Keratinocyte (primary cell): ENCODE data around the gene SPC24.
"Not testable (repeated sequence)": the region's sequence is repeated elsewhere in the genome, so short reads cannot be mapped to it uniquely, and the experiment has no call there.

ENCODE experiments used
- EZH2 ChIP-seq: IDR thresholded peaks from one replicate; pipeline ENCODE4 v1.6.1; 2012; ENCODE audit warnings: inconsistent platforms, mild to moderate bottlenecking, low read length, moderate library complexity
- TF ChIP-seq, protein P1 (sequence below), 3 experiments: IDR thresholded peaks in 1 of 3; conservative IDR thresholded peaks in 1 of 3; optimal IDR thresholded peaks in 1 of 3; 2 replicates in 2 of 3; 3 replicates in 1 of 3; pipeline versions ENCODE3 to v1.5.1; 2011; ENCODE audit warnings: low read length in 3 of 3, mild to moderate bottlenecking in 3 of 3, moderate library complexity in 2 of 3, control low read depth in 1 of 3, inconsistent platforms in 1 of 3; ENCODE audit not compliant: insufficient read depth in 2 of 3; ENCODE audit errors: extremely low read depth in 1 of 3

DNA sequence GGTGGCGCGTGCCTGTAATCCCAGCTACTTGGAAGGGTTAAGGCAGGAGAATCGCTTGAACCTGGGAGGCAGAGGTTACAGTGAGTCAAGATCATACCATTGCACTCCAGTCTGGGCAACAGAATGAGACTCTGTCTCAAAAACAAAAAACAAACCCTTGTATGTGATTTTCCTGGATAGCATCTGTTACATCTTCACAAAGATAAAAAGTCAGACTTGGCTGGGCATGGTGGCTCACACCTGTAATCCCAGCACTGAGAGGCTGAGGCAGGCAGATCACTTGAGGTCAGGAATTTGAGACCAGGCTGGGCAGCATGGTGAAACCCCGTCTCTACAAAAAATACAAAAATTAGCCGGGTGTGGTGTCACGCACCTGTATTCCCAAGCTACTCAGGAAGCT, 58.2 kb downstream of the SPC24 start:
- TF ChIP-seq, protein P1, sequence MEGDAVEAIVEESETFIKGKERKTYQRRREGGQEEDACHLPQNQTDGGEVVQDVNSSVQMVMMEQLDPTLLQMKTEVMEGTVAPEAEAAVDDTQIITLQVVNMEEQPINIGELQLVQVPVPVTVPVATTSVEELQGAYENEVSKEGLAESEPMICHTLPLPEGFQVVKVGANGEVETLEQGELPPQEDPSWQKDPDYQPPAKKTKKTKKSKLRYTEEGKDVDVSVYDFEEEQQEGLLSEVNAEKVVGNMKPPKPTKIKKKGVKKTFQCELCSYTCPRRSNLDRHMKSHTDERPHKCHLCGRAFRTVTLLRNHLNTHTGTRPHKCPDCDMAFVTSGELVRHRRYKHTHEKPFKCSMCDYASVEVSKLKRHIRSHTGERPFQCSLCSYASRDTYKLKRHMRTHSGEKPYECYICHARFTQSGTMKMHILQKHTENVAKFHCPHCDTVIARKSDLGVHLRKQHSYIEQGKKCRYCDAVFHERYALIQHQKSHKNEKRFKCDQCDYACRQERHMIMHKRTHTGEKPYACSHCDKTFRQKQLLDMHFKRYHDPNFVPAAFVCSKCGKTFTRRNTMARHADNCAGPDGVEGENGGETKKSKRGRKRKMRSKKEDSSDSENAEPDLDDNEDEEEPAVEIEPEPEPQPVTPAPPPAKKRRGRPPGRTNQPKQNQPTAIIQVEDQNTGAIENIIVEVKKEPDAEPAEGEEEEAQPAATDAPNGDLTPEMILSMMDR (optimal IDR thresholded peaks at IDR 0.05 in 1 of 3, IDR thresholded peaks at IDR 0.05 in 1 of 3, conservative IDR thresholded peaks at IDR 0.05 in 1 of 3; ENCODE audit: extremely low read depth in 1 of 3, insufficient read depth in 2 of 3, low read length in 3 of 3): not testable (repeated sequence)
- TF ChIP-seq EZH2: not testable (repeated sequence)
